Right cardiac atrium (tissue), 5 donors: ENCODE results near the gene NPHS1. TPM values are rescaled to one million over a fixed set of nuclear protein-coding genes. Genes with fewer than 3 reads are reported as not detected.
"Not testable (repeated sequence)": the region's sequence is repeated elsewhere in the genome, so short reads cannot be mapped to it uniquely, and the experiment has no call there.

Experiments used
- ATAC-seq, 2 donors: fragments of 200-7000 bp; cut with Tn5 transposase; one replicate each; pipeline versions ENCODE4 v1.8.0 to v1.9.1; 2020; ENCODE audit warnings: moderate library complexity in 2 of 2, mild to moderate bottlenecking in 1 of 2
- DNase-seq, 3 donors: peaks; one replicate each; pipeline ENCODE4 v3.0.0-alpha.2; 2020
- H3K27ac ChIP-seq: one replicate; pipeline ENCODE4 v1.5.1; 2013; ENCODE audit warnings: mild to moderate bottlenecking, low read length, control low read depth, moderate library complexity
- H3K27me3 ChIP-seq: one replicate; pipeline ENCODE4 v1.6.1; 2013; ENCODE audit not compliant: control insufficient read depth, insufficient read depth
- H3K4me1 ChIP-seq: one replicate; pipeline ENCODE4 v1.6.1; 2013; ENCODE audit warnings: low read length; ENCODE audit not compliant: control insufficient read depth, insufficient read depth
- H3K4me3 ChIP-seq: one replicate; pipeline ENCODE4 v1.5.1; 2013; ENCODE audit warnings: low read length, control low read depth
- H3K9me3 ChIP-seq: one replicate; pipeline ENCODE4 v1.6.1; 2013; ENCODE audit warnings: low read length; ENCODE audit not compliant: control insufficient read depth
- WGBS: extraction: QIAGEN DNeasy Blood & Tissue Kit; methylation state at CpG from one replicate; pipeline ENCODE4 v1.1.7; 2013; 5-methylcytosine and 5-hydroxymethylcytosine counted together
- intact Hi-C, 4 donors: fragments of 100-400 bp; cut with DNase I; formaldehyde crosslinking; loops; one replicate each; pipeline versions ENCODE4 v1.11.0 to v1.14.0; 2022 to 2023
- polyA plus RNA-seq: library from polyadenylated mRNA; stranded (reverse); fragments of 200-250 nt; gene quantifications from one replicate; pipeline ENCODE4 v1.2.3, GENCODE V29; 2013
- total RNA-seq, 4 donors: library from RNA; stranded (reverse); fragmentation: NEBNext Ultra II Directional; extraction: Animal tissue kit (Norgen Biotek cat#: 25700); gene quantifications; one replicate each; pipeline ENCODE4 v1.2.1, GENCODE V29; 2021
- donor health status: healthy with polysubstance abuse.
- donor health status: DM: no; HTN: yes; CAD: no.
- donor health status: DM: no; HTN: no; CAD: no.
- donor health status: DM: no; HTN: yes; CAD: no; lungs with severe emphysema.
- donor health status: DM: yes; HTN: yes; CAD: no.

Gene NPHS1
- total and polyA plus RNA-seq, 5 donors, result not detected

GRCh38 chr19:35891819-35892218 is 39.5 kb upstream of the NPHS1 start:
- H3K9me3 ChIP-seq, H3K4me3 ChIP-seq, intact Hi-C loops, H3K27me3 ChIP-seq, ATAC-seq, H3K27ac ChIP-seq, H3K4me1 ChIP-seq: not testable (repeated sequence)
- DNase-seq, result peak in 2 of 3 donors; percentile 9 to 10
- WGBS, result 94% methylated on average over 3 of the region's 3 CpGs

- intact Hi-C loops, result no loop called here
- no peaks in the 10 kb centered on the region for H3K9me3 ChIP-seq
- no peaks in the 10 kb centered on the region for H3K27me3 ChIP-seq
- DNase-seq (peak in 1 of 3 donors; percentile 54), ATAC-seq (peak in 1 of 2 donors; percentile 12)
- no peak overlapping the region for H3K4me3 ChIP-seq
- no peaks in the 10 kb centered on the region for H3K4me1 ChIP-seq
- 92% methylated on average over 13 of the region's 13 CpGs for WGBS
- H3K27ac ChIP-seq, result no peak overlapping the region
Measured at GRCh38 chr19:35890113-35890650, 37.9 kb upstream of the NPHS1 start.

GRCh38 chr19:35889370-35890112 is 37.2 kb upstream of the NPHS1 start:
- DNase-seq (peak in 2 of 3 donors; percentile 11 to 28), ATAC-seq (peak; percentile 24 to 32)
- Histone ChIP-seq H3K4me3 (no peak overlapping the region), H3K27ac (no peak overlapping the region), H3K9me3 (no peaks in the 10 kb centered on the region), H3K27me3 (no peaks in the 10 kb centered on the region), H3K4me1 (no peaks in the 10 kb centered on the region)
- intact Hi-C loops, result loop anchor here in 1 of 4 donors (10.0 kb wide), 1 partner anchor 45 kb away; the partner anchor contains the start of gene LRFN3
- WGBS, result 93% methylated on average over 18 of the region's 18 CpGs

GRCh38 chr19:35888398-35888797 is 36.1 kb upstream of the NPHS1 start:
- DNase-seq (peak in 1 of 3 donors; percentile 2), ATAC-seq (no peak)
- H3K27ac ChIP-seq, result no peak overlapping the region
- no peaks in the 10 kb centered on the region for H3K27me3 ChIP-seq
- whole genome bisulfite sequencing, result 93% methylated on average over 9 of the region's 9 CpGs
- no peak overlapping the region for H3K4me3 ChIP-seq
- H3K4me1 ChIP-seq, result no peaks in the 10 kb centered on the region
- no peaks in the 10 kb centered on the region for H3K9me3 ChIP-seq
- intact Hi-C loops, result loop anchor here in 1 of 4 donors (10.0 kb wide), 1 partner anchor 46 kb away; the partner anchor contains the start of gene LRFN3

GRCh38 chr19:35887197-35887596 is 34.9 kb upstream of the NPHS1 start:
- Histone ChIP-seq H3K9me3 (no peaks in the 10 kb centered on the region), H3K4me3 (no peak overlapping the region), H3K27me3 (no peaks in the 10 kb centered on the region), H3K27ac (no peak overlapping the region), H3K4me1 (no peaks in the 10 kb centered on the region)
- intact Hi-C loops, result loop anchor here in 1 of 4 donors (10.0 kb wide), 1 partner anchor 48 kb away; the partner anchor contains the start of gene LRFN3
- DNase-seq, result no peak
- no peak for ATAC-seq
- WGBS, result 90% methylated on average over 5 of the region's 5 CpGs

- 95% methylated on average over 8 of the region's 8 CpGs for WGBS
- ATAC-seq, result no peak
- no peak overlapping the region for H3K27ac ChIP-seq
- no peak for DNase-seq
- intact Hi-C loops, result loop anchor here in 1 of 4 donors (10.0 kb wide), 1 partner anchor 49 kb away; the partner anchor contains the start of gene LRFN3
- no peaks in the 10 kb centered on the region for H3K9me3 ChIP-seq
- H3K4me3 ChIP-seq, result no peak overlapping the region
- H3K27me3 ChIP-seq, result no peaks in the 10 kb centered on the region
- H3K4me1 ChIP-seq, result no peaks in the 10 kb centered on the region
Measured at GRCh38 chr19:35885904-35886303, 33.6 kb upstream of the NPHS1 start.

- 90% methylated on average over 6 of the region's 6 CpGs for WGBS
- no peak for ATAC-seq
- intact Hi-C loops, result loop anchor here in 1 of 4 donors (10.0 kb wide), 1 partner anchor 50 kb away; the partner anchor contains the start of gene LRFN3
Measured at GRCh38 chr19:35885225-35885738, 33.0 kb upstream of the NPHS1 start.

GRCh38 chr19:35883882-35884281 is 31.6 kb upstream of the NPHS1 start:
- no peak overlapping the region for H3K4me3 ChIP-seq
- H3K27me3 ChIP-seq, result no peaks in the 10 kb centered on the region
- intact Hi-C loops, result loop anchor here in 3 of 4 donors (5.0 to 10.0 kb wide), 2 partner anchors 48 to 51 kb away; partner anchors contain the start of gene LRFN3 (in 1 of the 3)
- H3K4me1 ChIP-seq, result no peaks in the 10 kb centered on the region
- no peak overlapping the region for H3K27ac ChIP-seq
- 70% methylated on average over 2 of the region's 2 CpGs for WGBS
- H3K9me3 ChIP-seq, result no peaks in the 10 kb centered on the region
- ATAC-seq, result no peak
- DNase-seq, result no peak

More at GRCh38 chr19:35885225-35885738, 33.0 kb upstream of the NPHS1 start:
- Histone ChIP-seq H3K27me3 (no peaks in the 10 kb centered on the region), H3K27ac (no peak overlapping the region), H3K4me3 (no peak overlapping the region), H3K9me3 (no peaks in the 10 kb centered on the region), H3K4me1 (no peaks in the 10 kb centered on the region)
- peak in 1 of 3 donors; percentile 27 for DNase-seq

- intact Hi-C loops, result loop anchor here in 3 of 4 donors (5.0 to 10.0 kb wide), 2 partner anchors 50 to 53 kb away; partner anchors contain the start of gene LRFN3 (in 1 of the 3)
- no peak for ATAC-seq
- Histone ChIP-seq H3K9me3 (no peaks in the 10 kb centered on the region), H3K4me1 (no peaks in the 10 kb centered on the region), H3K27me3 (no peaks in the 10 kb centered on the region), H3K27ac (no peak overlapping the region), H3K4me3 (no peak overlapping the region)
- DNase-seq, result no peak
- 19% methylated on average over 8 of the region's 8 CpGs for WGBS
Measured at GRCh38 chr19:35882114-35882832, 30.0 kb upstream of the NPHS1 start.

- no peaks in the 10 kb centered on the region for H3K27me3 ChIP-seq
- H3K4me3 ChIP-seq, result no peak overlapping the region
- H3K4me1 ChIP-seq, result no peaks in the 10 kb centered on the region
- H3K27ac ChIP-seq, result no peak overlapping the region
- DNase-seq (peak; percentile 95 to 97 (median 97)), ATAC-seq (peak; percentile 94 to 95)
- no peaks in the 10 kb centered on the region for H3K9me3 ChIP-seq
- WGBS, result 2% methylated on average over 28 of the region's 28 CpGs
- intact Hi-C loops, result loop anchor here in 3 of 4 donors (5.0 to 10.0 kb wide), 2 partner anchors 52 to 55 kb away; partner anchors contain the start of gene LRFN3 (in 1 of the 3)
Measured at GRCh38 chr19:35879770-35880317, 27.5 kb upstream of the NPHS1 start.
